Muscle of arm (tissue), 14 donors: Measurements from ENCODE around the gene FRMPD3. TPM values are rescaled to one million over a fixed set of nuclear protein-coding genes. Genes with fewer than 3 reads are reported as not detected.
"Not testable (repeated sequence)": the region's sequence is repeated elsewhere in the genome, so short reads cannot be mapped to it uniquely, and the experiment has no call there.

Experiments
- DNase-seq: peaks from one replicate; pipeline ENCODE4 v3.0.0-alpha.2; 2013
- long read RNA-seq, 11 donors: transcript quantifications; one replicate each; lab custom pipeline, GENCODE V29; 2026
- polyA plus RNA-seq, 12 donors: library from polyadenylated mRNA; unstranded; fragments of 120-200 nt; gene quantifications; one replicate each; pipeline ENCODE4 v1.2.1, GENCODE V29; 2013; ENCODE audit not compliant: insufficient read length in 12 of 12

FRMPD3 gene
- under 1 TPM in 10 of 12 donors, not detected in 2; 0.10 to 0.39 (median 0.15) TPM for polyA plus RNA-seq
- long read RNA-seq, donor 1 = 0 reads
- long read RNA-seq, donor 2 = 0 reads
- long read RNA-seq, donor 3 = 0 reads
- long read RNA-seq, donor 4 = 0 reads
- long read RNA-seq, donor 5 = 0 reads
- long read RNA-seq, donor 6 = 0 reads
- long read RNA-seq, donor 7 = 0 reads
- long read RNA-seq, donor 8 = 0 reads
- long read RNA-seq, donor 9 = 0 reads
- long read RNA-seq, donor 10 = 0 reads
- long read RNA-seq, donor 11 = 0 reads

- no peak for DNase-seq
Observed at GRCh38 chrX:107448998-107449835, at the start of gene FRMPD3. FRMPD3 (plus strand) TSS chrX:107449652; CDS start chrX:107526589, 76,937 bp downstream.

- no peak for DNase-seq
Observed at GRCh38 chrX:107420571-107420970, 28.9 kb upstream of the FRMPD3 start.

GRCh38 chrX:107421337-107421861 lies 28.1 kb upstream of the FRMPD3 start:
- DNase-seq = no peak

GRCh38 chrX:107429090-107429489 lies 20.4 kb upstream of the FRMPD3 start:
- DNase-seq = no peak

- DNase-seq = no peak
Observed at GRCh38 chrX:107440187-107440586, 9.3 kb upstream of the FRMPD3 start.

- no peak for DNase-seq
Observed at GRCh38 chrX:107440692-107441091, 8.8 kb upstream of the FRMPD3 start.

GRCh38 chrX:107442914-107443527 lies 6.4 kb upstream of the FRMPD3 start:
- no peak for DNase-seq

- no peak for DNase-seq
Observed at GRCh38 chrX:107445146-107445545, 4.3 kb upstream of the FRMPD3 start.

GRCh38 chrX:107445631-107446030 lies 3.8 kb upstream of the FRMPD3 start:
- no peak for DNase-seq

GRCh38 chrX:107447642-107448041 lies 1.8 kb upstream of the FRMPD3 start:
- DNase-seq = no peak

- DNase-seq = no peak
Observed at GRCh38 chrX:107448625-107448997, 841 bp upstream of the FRMPD3 start.

- no peak for DNase-seq
Observed at GRCh38 chrX:107450823-107451509, 1.5 kb downstream of the FRMPD3 start.

- no peak for DNase-seq
Observed at GRCh38 chrX:107451731-107452130, 2.3 kb downstream of the FRMPD3 start.

GRCh38 chrX:107452581-107452980 lies 3.1 kb downstream of the FRMPD3 start:
- DNase-seq = no peak

GRCh38 chrX:107454302-107454701 lies 4.8 kb downstream of the FRMPD3 start:
- no peak for DNase-seq

GRCh38 chrX:107457289-107457688 lies 7.8 kb downstream of the FRMPD3 start:
- no peak for DNase-seq

- no peak for DNase-seq
Observed at GRCh38 chrX:107465932-107466620, 16.6 kb downstream of the FRMPD3 start.

- DNase-seq = no peak
Observed at GRCh38 chrX:107467271-107467670, 17.8 kb downstream of the FRMPD3 start.

GRCh38 chrX:107470198-107470597 lies 20.7 kb downstream of the FRMPD3 start:
- DNase-seq = no peak

GRCh38 chrX:107470971-107471370 lies 21.5 kb downstream of the FRMPD3 start:
- no peak for DNase-seq

- DNase-seq = not testable (repeated sequence)
Observed at GRCh38 chrX:107471420-107471819, 22.0 kb downstream of the FRMPD3 start.
